H1 (cell line): ENCODE data around the gene ORC2. TPM values are rescaled to one million over a fixed set of nuclear protein-coding genes. Genes with fewer than 3 reads are reported as not detected.

Experiments
- CTCF ChIA-PET: fragments of 300-600 bp; sonication (Branson Sonifier 250); formaldehyde crosslinking; loops from one replicate; lab custom pipeline; 2021; ENCODE audit not compliant: partially characterized antibody; lab: Charles Lee
- POLR2A ChIA-PET: fragments of 300-600 bp; sonication (Branson Sonifier 250); formaldehyde crosslinking; loops from one replicate; lab custom pipeline; 2021; ENCODE audit warnings: inconsistent platforms; ENCODE audit not compliant: partially characterized antibody; lab: Charles Lee
- DNase-seq, 2 experiments: peaks; one replicate each; pipeline versions ENCODE4 v3.0.0 to v3.0.0-alpha.2; 2010 to 2022; ENCODE audit warnings: low spot score in 2 of 2, low read depth in 1 of 2, mixed read lengths in 1 of 2
- FAIRE-seq: peaks from 2 replicates; lab custom pipeline; 2011; peaks lifted over from hg19 to GRCh38; lab: Jason Lieb, UNC
- H2AFZ ChIP-seq: 2 replicates; pipeline ENCODE4 v1.8.1; 2012; ENCODE audit warnings: low read length, inconsistent platforms
- H2AK5ac ChIP-seq: 2 replicates; pipeline ENCODE4 v1.6.1; 2013; ENCODE audit warnings: low read depth, low read length
- H2BK120ac ChIP-seq: replicated peaks from 2 replicates; pipeline ENCODE3; 2013; ENCODE audit warnings: low read depth, low read length, inconsistent platforms
- H2BK12ac ChIP-seq: 2 replicates; pipeline ENCODE4 v1.6.1; 2013; ENCODE audit warnings: low read depth, low read length
- H2BK15ac ChIP-seq: 2 replicates; pipeline ENCODE4 v1.6.1; 2013; ENCODE audit warnings: low read length
- H2BK20ac ChIP-seq: 2 replicates; pipeline ENCODE4 v1.6.1; 2013; ENCODE audit warnings: low read length
- H2BK5ac ChIP-seq: 2 replicates; pipeline ENCODE4 v1.6.1; 2013; ENCODE audit warnings: low read depth, low read length
- H3K14ac ChIP-seq: 2 replicates; pipeline ENCODE4 v1.6.1; 2013; ENCODE audit warnings: inconsistent platforms; ENCODE audit not compliant: insufficient read length
- H3K18ac ChIP-seq: 2 replicates; pipeline ENCODE4 v1.6.1; 2013; ENCODE audit warnings: low read length; ENCODE audit errors: extremely low read depth
- H3K23ac ChIP-seq: 2 replicates; pipeline ENCODE4 v1.6.1; 2013; ENCODE audit warnings: inconsistent platforms; ENCODE audit not compliant: insufficient read length
- H3K23me2 ChIP-seq: 2 replicates; pipeline ENCODE4 v1.6.1; 2013; ENCODE audit warnings: low read depth, low read length
- H3K27ac ChIP-seq: 2 replicates; pipeline ENCODE4 v1.6.1; 2011; ENCODE audit warnings: low read depth, low read length, inconsistent platforms
- H3K27me3 ChIP-seq, 4 experiments: replicated peaks in 1 of 4; 1 replicate in 1 of 4; 2 replicates in 3 of 4; pipeline versions ENCODE4 v1.6.1 to v1.8.1; 2011 to 2013; ENCODE audit warnings: low read length in 3 of 4, mild to moderate bottlenecking in 3 of 4, inconsistent platforms in 2 of 4, mixed read lengths in 2 of 4, moderate library complexity in 1 of 4; ENCODE audit not compliant: control insufficient read depth in 3 of 4, insufficient read depth in 3 of 4; ENCODE audit errors: extremely low read depth in 1 of 4
- H3K36me3 ChIP-seq, 4 experiments: 2 replicates each; pipeline versions ENCODE4 v1.6.1 to v1.8.1; 2011 to 2013; ENCODE audit warnings: mild to moderate bottlenecking in 4 of 4, low read length in 3 of 4, moderate library complexity in 2 of 4, control low read depth in 1 of 4, inconsistent platforms in 1 of 4; ENCODE audit not compliant: insufficient read depth in 4 of 4, control insufficient read depth in 2 of 4
- H3K4ac ChIP-seq: replicated peaks from 2 replicates; pipeline ENCODE3; 2013; ENCODE audit warnings: low read length, low read depth, mixed read lengths, inconsistent platforms; ENCODE audit not compliant: insufficient read length
- H3K4me1 ChIP-seq, 4 experiments: replicated peaks in 1 of 4; 1 replicate in 1 of 4; 2 replicates in 3 of 4; pipeline versions ENCODE4 v1.6.1 to v1.8.1; 2011 to 2013; ENCODE audit warnings: low read length in 3 of 4, inconsistent platforms in 2 of 4, mixed read lengths in 1 of 4; ENCODE audit not compliant: insufficient read depth in 4 of 4, control insufficient read depth in 3 of 4
- H3K4me2 ChIP-seq, 2 experiments: 2 replicates each; pipeline versions ENCODE4 v1.6.1 to v1.8.1; 2011 to 2013; ENCODE audit warnings: low read depth in 2 of 2, low read length in 2 of 2, control low read depth in 1 of 2, inconsistent platforms in 1 of 2, mild to moderate bottlenecking in 1 of 2; ENCODE audit not compliant: insufficient read depth in 1 of 2
- H3K4me3 ChIP-seq, 4 experiments: fragments of 200-600, 300-600 bp in 1 of 4; sonication (generic), shearing (Covaris generic), sonication (Bioruptor Twin) in 1 of 4; 2 replicates each; pipeline versions ENCODE4 v1.5.1 to v1.8.1; 2011 to 2016; ENCODE audit warnings: low read length in 4 of 4, low read depth in 3 of 4, control low read depth in 2 of 4, inconsistent platforms in 2 of 4, mild to moderate bottlenecking in 2 of 4, mixed read lengths in 1 of 4, moderate library complexity in 1 of 4; ENCODE audit not compliant: insufficient read depth in 2 of 4; ENCODE audit errors: extremely low read depth in 1 of 4
- H3K56ac ChIP-seq: replicated peaks from 2 replicates; pipeline ENCODE3; 2013; ENCODE audit warnings: low read depth, mild to moderate bottlenecking, mixed read lengths, low read length, inconsistent platforms; ENCODE audit not compliant: insufficient read length
- H3K79me1 ChIP-seq: 2 replicates; pipeline ENCODE4 v1.6.1; 2013; ENCODE audit warnings: low read depth, low read length, control low read depth
- H3K79me2 ChIP-seq, 2 experiments: 2 replicates each; pipeline versions ENCODE4 v1.6.1 to v1.8.1; 2012 to 2013; ENCODE audit warnings: low read length in 2 of 2, mild to moderate bottlenecking in 2 of 2, inconsistent platforms in 1 of 2; ENCODE audit not compliant: insufficient read depth in 2 of 2, control insufficient read depth in 1 of 2
- H3K9ac ChIP-seq, 4 experiments: replicated peaks in 1 of 4; 1 replicate in 1 of 4; 2 replicates in 3 of 4; pipeline versions ENCODE4 v1.6.1 to v1.8.1; 2011 to 2013; ENCODE audit warnings: low read depth in 3 of 4, low read length in 3 of 4, control low read depth in 2 of 4, mild to moderate bottlenecking in 2 of 4, moderate library complexity in 2 of 4, inconsistent platforms in 1 of 4; ENCODE audit errors: extremely low read depth in 1 of 4
- H3K9me3 ChIP-seq, 2 experiments: 2 replicates each; pipeline versions ENCODE4 v1.6.1 to v1.8.1; 2012 to 2013; ENCODE audit warnings: mild to moderate bottlenecking in 2 of 2, moderate library complexity in 2 of 2, control low read depth in 1 of 2, inconsistent platforms in 1 of 2, low read depth in 1 of 2, low read length in 1 of 2, mixed read lengths in 1 of 2; ENCODE audit not compliant: insufficient read depth in 2 of 2
- H4K20me1 ChIP-seq, 2 experiments: replicated peaks in 1 of 2; 2 replicates each; pipeline versions ENCODE3 to v1.8.1; 2011 to 2013; ENCODE audit warnings: inconsistent platforms in 2 of 2, low read length in 2 of 2, mild to moderate bottlenecking in 1 of 2; ENCODE audit not compliant: insufficient read depth in 2 of 2, control insufficient read depth in 1 of 2
- H4K5ac ChIP-seq: 2 replicates; pipeline ENCODE4 v1.6.1; 2013; ENCODE audit warnings: low read length, low read depth, mixed read lengths, inconsistent platforms; ENCODE audit not compliant: insufficient read length
- H4K8ac ChIP-seq: 2 replicates; pipeline ENCODE4 v1.8.0; 2013; ENCODE audit warnings: mild to moderate bottlenecking, moderate library complexity, low read length, inconsistent platforms; ENCODE audit not compliant: insufficient read depth; ENCODE audit errors: extremely low read depth
- H4K91ac ChIP-seq: replicated peaks from 2 replicates; pipeline ENCODE3; 2013; ENCODE audit warnings: low read length, mixed read lengths, inconsistent platforms; ENCODE audit not compliant: insufficient read length
- BACH1 ChIP-seq: IDR thresholded peaks from 2 replicates; pipeline ENCODE4 v1.6.1; 2012; ENCODE audit warnings: low read length, improper control_type of control experiment
- EGR1 ChIP-seq: IDR thresholded peaks from 2 replicates; pipeline ENCODE4 v1.6.1; 2011; ENCODE audit warnings: low read depth, low read length, borderline replicate concordance
- EP300 ChIP-seq, 2 experiments: IDR thresholded peaks; 1 replicate in 1 of 2; 2 replicates in 1 of 2; pipeline ENCODE4 v1.6.1; 2011 to 2012; ENCODE audit warnings: low read depth in 2 of 2, low read length in 2 of 2, mild to moderate bottlenecking in 2 of 2, borderline replicate concordance in 1 of 2, inconsistent platforms in 1 of 2, moderate library complexity in 1 of 2
- HDAC2 ChIP-seq, 2 experiments: fragments of 300-600 bp in 1 of 2; sonication (generic) in 1 of 2; IDR thresholded peaks; 2 replicates each; pipeline ENCODE4 v1.6.1; 2011 to 2012; ENCODE audit warnings: low read depth in 2 of 2, low read length in 2 of 2, mild to moderate bottlenecking in 2 of 2, moderate library complexity in 2 of 2, borderline replicate concordance in 1 of 2, inconsistent platforms in 1 of 2
- JUN ChIP-seq: IDR thresholded peaks from 2 replicates; pipeline ENCODE4 v1.6.1; 2011; ENCODE audit warnings: low read depth, mild to moderate bottlenecking, improper control_type of control experiment, low read length
- MAFK ChIP-seq: IDR thresholded peaks from 2 replicates; pipeline ENCODE4 v1.6.1; 2012; ENCODE audit warnings: low read depth, mild to moderate bottlenecking, improper control_type of control experiment, low read length
- RAD21 ChIP-seq, 2 experiments: IDR thresholded peaks in 1 of 2; conservative IDR thresholded peaks in 1 of 2; 2 replicates each; pipeline ENCODE4 v1.6.1; 2011; ENCODE audit warnings: low read depth in 2 of 2, low read length in 2 of 2, improper control_type of control experiment in 1 of 2, inconsistent platforms in 1 of 2, mild to moderate bottlenecking in 1 of 2, moderate library complexity in 1 of 2
- RBBP5 ChIP-seq: IDR thresholded peaks from 2 replicates; pipeline ENCODE4 v1.7.1; 2012; ENCODE audit warnings: low read depth, mild to moderate bottlenecking, inconsistent platforms, low read length, moderate library complexity, borderline replicate concordance
- RFX5 ChIP-seq: IDR thresholded peaks from 2 replicates; pipeline ENCODE4 v1.6.1; 2011; ENCODE audit warnings: low read depth, low read length, improper control_type of control experiment, borderline replicate concordance
- SP1 ChIP-seq: IDR thresholded peaks from 2 replicates; pipeline ENCODE4 v1.6.1; 2011; ENCODE audit warnings: low read depth, low read length
- SP4 ChIP-seq: IDR thresholded peaks from 2 replicates; pipeline ENCODE4 v1.6.1; 2012; ENCODE audit warnings: low read length, inconsistent platforms
- SRF ChIP-seq: IDR thresholded peaks from 2 replicates; pipeline ENCODE4 v1.6.1; 2011; ENCODE audit warnings: mild to moderate bottlenecking, low read depth, low read length, moderate library complexity
- TAF1 ChIP-seq: IDR thresholded peaks from 2 replicates; pipeline ENCODE4 v1.6.1; 2011; ENCODE audit warnings: mild to moderate bottlenecking, low read depth, low read length
- WGBS, 2 experiments: shearing (Covaris generic) in 1 of 2; methylation state at CpG; one replicate each; pipeline versions ENCODE4 v1.1.6 to v1.1.7; 2013 to 2015; ENCODE audit warnings: low lambda C conversion rate in 2 of 2, mixed read lengths in 2 of 2, inconsistent platforms in 1 of 2, low coverage in 1 of 2, missing lambda C conversion rate in 1 of 2; ENCODE audit not compliant: insufficient replicate concordance in 2 of 2, insufficient coverage in 1 of 2, insufficient read length in 1 of 2; ENCODE audit errors: extremely low coverage in 1 of 2, missing lambda C conversion rate in 1 of 2; 5-methylcytosine and 5-hydroxymethylcytosine counted together
- polyA plus RNA-seq, 7 experiments: library from polyadenylated mRNA; depleted of rRNA in 3 of 7; stranded (reverse) in 5 of 7; unstranded in 2 of 7; fragments of >200 nt in 5 of 7; fragments of 200-250 nt in 2 of 7; gene quantifications; 1 replicate in 5 of 7; 2 replicates in 1 of 7; 4 replicates in 1 of 7; pipeline versions ENCODE4 v1.2.1 to v1.2.3, GENCODE V29; 2011 to 2013; ENCODE audit warnings: missing spikeins in 2 of 7, mixed read lengths in 2 of 7
- total RNA-seq: library from RNA; stranded (reverse); fragmentation: NEBNext Ultra II Directional; extraction: Animal tissue kit (Norgen Biotek cat#: 25700); gene quantifications from 2 replicates; pipeline ENCODE4 v1.2.1, GENCODE V29; 2021

The ORC2 gene
- total and polyA plus RNA-seq, 2 of the 8 experiments (the other 6 are each of a cell fraction or from before 2014, with no cell fraction given), result 7.1 to 89.8 TPM

DNA sequence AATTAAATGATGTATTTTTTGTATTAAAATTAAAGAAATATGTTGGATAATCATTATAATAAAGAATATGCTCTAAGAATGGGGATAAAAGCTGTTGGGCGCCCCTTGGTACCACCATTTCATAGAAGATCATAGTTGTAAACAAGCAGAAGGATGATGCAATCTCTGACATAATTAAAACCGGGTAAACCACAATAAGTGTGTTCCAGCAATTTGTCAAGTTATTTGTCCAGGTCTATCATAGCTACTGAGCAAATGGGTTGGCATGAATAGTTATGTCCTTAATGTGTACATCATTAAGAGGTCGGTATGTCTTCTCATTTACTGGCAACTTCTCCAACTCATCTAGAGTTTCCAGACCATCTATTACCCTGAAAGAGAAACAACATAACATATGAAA lies 92.3 kb downstream of the ORC2 start:
- Histone ChIP-seq H2BK12ac (no peak overlapping the region), H3K14ac (no peak overlapping the region), H4K8ac (no peak overlapping the region), H2BK15ac (no peak overlapping the region), H3K4ac (no peak overlapping the region), H3K36me3 (peaks cover 5 to 17% (median 12%) of the 10 kb centered on the region in 4 experiments; a peak in 7 of 8 replicates), H3K27me3 (no peaks in the 10 kb centered on the region), H4K91ac (no peak overlapping the region), H2AK5ac (no peak overlapping the region), H3K23me2 (no peaks in the 10 kb centered on the region), H3K79me2 (no peaks in the 10 kb centered on the region), H3K18ac (no peak overlapping the region), H3K4me2 (no peak overlapping the region), H3K9ac (no peak overlapping the region), H3K79me1 (no peaks in the 10 kb centered on the region), H2BK120ac (no peak overlapping the region), H3K56ac (no peak overlapping the region), H3K4me3 (no peak overlapping the region), H2AFZ (no peak overlapping the region), H4K5ac (no peak overlapping the region), H3K4me1 (no peaks in the 10 kb centered on the region), H3K27ac (no peak overlapping the region), H3K23ac (no peak overlapping the region), H2BK20ac (no peak overlapping the region), H3K9me3 (no peaks in the 10 kb centered on the region), H2BK5ac (no peak overlapping the region), H4K20me1 (no peaks in the 10 kb centered on the region)
- ChIA-PET CTCF (interaction anchor here (0.5 to 0.7 kb wide), 3 partner anchors 11 to 1405 kb away, joined by 3 read pairs; no protein-coding TSS in a partner anchor), POLR2A (interaction anchor here (0.9 kb wide), 1 partner anchor 18 kb away, joined by 5 read pairs; the partner anchor contains the start of genes NIF3L1 and PPIL3)
- DNase-seq (no peak), FAIRE-seq (no peak)
- WGBS, 2 experiments, result 94% methylated on average over 3 of the region's 3 CpGs; no CpG with 5 or more reads in 1 of the 2 experiments
- no peak for TF ChIP-seq EP300 (IDR thresholded peaks at IDR 0.05; ENCODE audit: borderline replicate concordance in 1 of 2, low read depth in 2 of 2, low read length in 2 of 2)
- TF ChIP-seq RBBP5, result no peak
- no peak for TF ChIP-seq BACH1
- TF ChIP-seq SP4, result no peak
- TF ChIP-seq RFX5, result no peak
- TF ChIP-seq TAF1, result no peak
- TF ChIP-seq RAD21 (IDR thresholded peaks at IDR 0.05 in 1 of 2, conservative IDR thresholded peaks at IDR 0.05 in 1 of 2; ENCODE audit: low read depth in 2 of 2, low read length in 2 of 2), result no peak
- no peak for TF ChIP-seq HDAC2 (IDR thresholded peaks at IDR 0.05; ENCODE audit: borderline replicate concordance in 1 of 2, low read depth in 2 of 2, low read length in 2 of 2)
- no peak for TF ChIP-seq SRF
- no peak for TF ChIP-seq SP1
- TF ChIP-seq MAFK, result no peak
- TF ChIP-seq EGR1, result no peak
- TF ChIP-seq JUN, result no peak
